ENCODE data around the gene TRIO. TPM values are rescaled to one million over a fixed set of nuclear protein-coding genes. Genes with fewer than 3 reads are reported as not detected.

Gene TRIO
- total RNA-seq, 6 experiments from 2014 or later = 167 to 219 (median 190) TPM

GRCh38 chr5:14516901-14517300, 373.8 kb downstream of the TRIO start:
- Mint-ChIP-seq H3K36me3 (ENCODE audit: low read depth) (peaks cover 5% of the 10 kb centered on the region), H3K27ac (no peak overlapping the region), H3K4me3 (no peak overlapping the region), H3K27me3 (ENCODE audit: insufficient read depth) (peaks cover 19% of the 10 kb centered on the region), H3K4me1 (ENCODE audit: low read depth) (peaks cover 6% of the 10 kb centered on the region; the same call in 1 of the 2 replicates), H3K9me3 (peaks cover 7% of the 10 kb centered on the region)
- DNase-seq = no peak
- TF ChIP-seq, protein P1, sequence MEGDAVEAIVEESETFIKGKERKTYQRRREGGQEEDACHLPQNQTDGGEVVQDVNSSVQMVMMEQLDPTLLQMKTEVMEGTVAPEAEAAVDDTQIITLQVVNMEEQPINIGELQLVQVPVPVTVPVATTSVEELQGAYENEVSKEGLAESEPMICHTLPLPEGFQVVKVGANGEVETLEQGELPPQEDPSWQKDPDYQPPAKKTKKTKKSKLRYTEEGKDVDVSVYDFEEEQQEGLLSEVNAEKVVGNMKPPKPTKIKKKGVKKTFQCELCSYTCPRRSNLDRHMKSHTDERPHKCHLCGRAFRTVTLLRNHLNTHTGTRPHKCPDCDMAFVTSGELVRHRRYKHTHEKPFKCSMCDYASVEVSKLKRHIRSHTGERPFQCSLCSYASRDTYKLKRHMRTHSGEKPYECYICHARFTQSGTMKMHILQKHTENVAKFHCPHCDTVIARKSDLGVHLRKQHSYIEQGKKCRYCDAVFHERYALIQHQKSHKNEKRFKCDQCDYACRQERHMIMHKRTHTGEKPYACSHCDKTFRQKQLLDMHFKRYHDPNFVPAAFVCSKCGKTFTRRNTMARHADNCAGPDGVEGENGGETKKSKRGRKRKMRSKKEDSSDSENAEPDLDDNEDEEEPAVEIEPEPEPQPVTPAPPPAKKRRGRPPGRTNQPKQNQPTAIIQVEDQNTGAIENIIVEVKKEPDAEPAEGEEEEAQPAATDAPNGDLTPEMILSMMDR (IDR thresholded peaks at IDR 0.05) = no peak

- peaks cover 5% of the 10 kb centered on the region for H3K36me3 Mint-ChIP-seq (ENCODE audit: low read depth)
Observed at GRCh38 chr5:14518638-14519037, 375.5 kb downstream of the TRIO start.

DNA sequence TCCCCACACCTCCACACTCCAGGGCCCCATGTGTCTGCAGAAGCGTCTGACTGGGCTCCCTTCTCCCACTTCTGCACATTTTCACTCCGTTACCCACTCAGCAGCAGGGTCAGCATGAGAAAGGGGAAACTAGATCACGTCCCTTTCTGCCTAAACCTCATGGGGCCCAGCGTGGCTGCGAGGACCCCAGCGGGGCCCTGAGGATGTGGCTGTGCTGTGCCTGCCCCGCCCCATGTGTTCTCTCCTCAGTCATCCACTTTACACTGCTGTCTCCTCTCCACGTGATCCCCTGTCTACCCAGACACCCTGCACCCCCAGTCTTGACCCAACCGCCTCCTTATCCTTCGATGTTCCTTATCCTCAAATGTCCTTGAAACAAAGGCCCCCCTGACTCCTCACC, 378.6 kb downstream of the TRIO start:
- no peak for DNase-seq
- no peak overlapping the region for H3K4me3 Mint-ChIP-seq
- TF ChIP-seq, protein P1 (IDR thresholded peaks at IDR 0.05) = no peak
- H3K27ac Mint-ChIP-seq = no peak overlapping the region
- no peaks in the 10 kb centered on the region for H3K4me1 Mint-ChIP-seq (ENCODE audit: low read depth)
- no peaks in the 10 kb centered on the region for H3K36me3 Mint-ChIP-seq (ENCODE audit: low read depth)
- no peaks in the 10 kb centered on the region for H3K9me3 Mint-ChIP-seq
- peaks cover 14% of the 10 kb centered on the region for H3K27me3 Mint-ChIP-seq (ENCODE audit: insufficient read depth)

More at GRCh38 chr5:14518638-14519037, 375.5 kb downstream of the TRIO start:
- H3K4me1 Mint-ChIP-seq (ENCODE audit: low read depth) = no peaks in the 10 kb centered on the region
- H3K9me3 Mint-ChIP-seq = peaks cover 7% of the 10 kb centered on the region
- no peak overlapping the region for H3K27ac Mint-ChIP-seq
- DNase-seq = no peak
- peaks cover 4% of the 10 kb centered on the region for H3K27me3 Mint-ChIP-seq (ENCODE audit: insufficient read depth)
- no peak overlapping the region for H3K4me3 Mint-ChIP-seq
- TF ChIP-seq, protein P1 (IDR thresholded peaks at IDR 0.05) = no peak

DNA sequence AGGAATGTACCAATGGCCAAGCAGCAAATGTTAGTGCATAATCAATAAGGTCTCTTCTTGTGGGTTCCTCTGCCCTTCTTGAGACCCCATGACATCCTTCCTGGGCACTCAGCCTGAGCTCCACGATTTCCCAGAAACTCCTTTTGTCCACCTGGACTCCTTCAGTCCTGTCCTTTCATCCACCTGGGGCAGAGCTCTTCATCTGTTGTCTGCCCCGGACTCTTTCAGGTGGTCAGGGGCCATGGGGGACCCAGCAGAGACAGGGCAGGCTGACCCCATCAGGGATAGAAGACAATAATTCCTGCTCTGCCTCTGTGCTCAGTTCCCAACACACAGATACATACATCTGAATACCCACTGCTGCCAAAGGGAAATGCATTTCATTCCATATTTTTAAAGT, 379.6 kb downstream of the TRIO start:
- Mint-ChIP-seq H3K27me3 (ENCODE audit: insufficient read depth) (peaks cover 15% of the 10 kb centered on the region), H3K36me3 (ENCODE audit: low read depth) (no peaks in the 10 kb centered on the region), H3K9me3 (no peaks in the 10 kb centered on the region), H3K4me1 (ENCODE audit: low read depth) (no peaks in the 10 kb centered on the region), H3K4me3 (no peak overlapping the region), H3K27ac (no peak overlapping the region)
- DNase-seq = no peak
- TF ChIP-seq, protein P1 (IDR thresholded peaks at IDR 0.05) = no peak

DNA sequence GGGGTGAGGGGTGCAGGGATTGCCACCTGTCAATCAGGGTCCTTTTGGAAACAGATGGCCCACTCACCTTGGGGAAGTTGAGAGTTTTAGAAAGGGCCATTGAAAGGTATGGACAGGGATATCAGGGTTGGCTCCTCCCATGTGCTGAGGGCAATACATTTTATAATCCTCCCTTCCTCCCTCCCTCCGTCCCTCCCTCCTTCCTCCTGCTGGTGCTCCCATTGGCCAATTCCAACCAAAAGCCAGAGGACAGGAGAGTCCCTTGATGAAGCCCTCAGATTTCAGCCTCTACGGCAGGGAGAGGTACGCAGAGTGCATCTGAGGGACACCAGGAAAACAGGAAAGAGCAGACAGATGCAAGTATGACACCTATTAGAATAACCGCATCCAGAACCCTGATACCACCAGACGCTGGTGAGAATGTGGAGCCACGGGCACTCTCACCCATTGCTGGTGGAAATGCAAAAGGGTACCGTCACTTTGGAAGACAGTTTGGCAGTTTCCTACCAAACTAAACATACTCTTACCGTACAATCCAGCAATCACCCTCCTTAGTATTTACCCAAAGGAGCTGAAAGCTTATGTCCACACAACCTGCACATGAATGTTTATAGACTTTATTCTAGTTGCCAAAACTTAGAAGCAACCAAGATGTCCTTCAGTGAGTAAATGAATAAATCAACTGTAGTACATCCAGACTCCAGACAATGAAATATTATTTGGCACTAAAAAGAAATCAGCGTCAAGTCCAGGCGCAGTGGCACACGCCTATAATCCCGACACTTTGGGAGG, 380.3 kb downstream of the TRIO start:
- Mint-ChIP-seq H3K36me3 (ENCODE audit: low read depth) (no peaks in the 10 kb centered on the region), H3K27me3 (ENCODE audit: insufficient read depth) (peaks cover 15% of the 10 kb centered on the region), H3K9me3 (no peaks in the 10 kb centered on the region), H3K4me1 (ENCODE audit: low read depth) (no peaks in the 10 kb centered on the region), H3K27ac (no peak overlapping the region), H3K4me3 (no peak overlapping the region)
- DNase-seq = no peak
- TF ChIP-seq, protein P1 (IDR thresholded peaks at IDR 0.05) = no peak

Data from HFFc6 (cell line).